NCI-H2081 treated with DMSO at 0.1 percent for 48 hours (cell line): ENCODE results near the gene NTHL1.
"Not testable (repeated sequence)": the region's sequence is repeated elsewhere in the genome, so short reads cannot be mapped to it uniquely, and the experiment has no call there.

Experiments
- DNase-seq: peaks from one replicate; lab custom pipeline; 2025; lab: John Stamatoyannopoulos, UW

Gene NTHL1

GRCh38 chr16:2040787-2041522, 6.7 kb downstream of the NTHL1 start:
- DNase-seq = no peak

- no peak for DNase-seq
These were observed 7.4 kb downstream of the NTHL1 start for GRCh38 chr16:2040041-2040786.

GRCh38 chr16:2039274-2040031, 8.2 kb downstream of the NTHL1 start:
- no peak for DNase-seq

- DNase-seq = no peak
These were observed 9.0 kb downstream of the NTHL1 start for GRCh38 chr16:2038382-2039231.

GRCh38 chr16:2037647-2038381, 9.8 kb downstream of the NTHL1 start:
- DNase-seq = no peak

GRCh38 chr16:2037115-2037514, 10.5 kb downstream of the NTHL1 start:
- no peak for DNase-seq

GRCh38 chr16:2036200-2036966, 11.3 kb downstream of the NTHL1 start:
- no peak for DNase-seq

- no peak for DNase-seq
These were observed 12.0 kb downstream of the NTHL1 start for GRCh38 chr16:2035431-2036199.

GRCh38 chr16:2034696-2035430, 12.8 kb downstream of the NTHL1 start:
- DNase-seq = no peak

- DNase-seq = not testable (repeated sequence)
These were observed 13.5 kb downstream of the NTHL1 start for GRCh38 chr16:2033909-2034695.

- DNase-seq = no peak
These were observed 14.4 kb downstream of the NTHL1 start for GRCh38 chr16:2033057-2033908.

GRCh38 chr16:2032285-2033056, 15.2 kb downstream of the NTHL1 start:
- DNase-seq = no peak

GRCh38 chr16:2031081-2031577, 16.5 kb downstream of the NTHL1 start:
- no peak for DNase-seq

GRCh38 chr16:2030036-2030435, 17.6 kb downstream of the NTHL1 start:
- no peak for DNase-seq

- DNase-seq = no peak
These were observed 18.3 kb downstream of the NTHL1 start for GRCh38 chr16:2029350-2029749.

GRCh38 chr16:2028620-2029220, 18.9 kb downstream of the NTHL1 start:
- DNase-seq = no peak
